Gastrocnemius medialis (tissue), 4 donors: Measurements from ENCODE around the gene PAX8. TPM values are rescaled to one million over a fixed set of nuclear protein-coding genes. Genes with fewer than 3 reads are reported as not detected.

Source experiments
- ATAC-seq, 2 donors: fragments of 150-250 bp; one replicate each; pipeline ENCODE4 v1.9.1; 2016
- DNase-seq, 2 donors: peaks; one replicate each; pipeline ENCODE4 v3.0.0-alpha.2; 2019
- H3K27ac ChIP-seq, 4 donors: fragments of 200-600 bp; sonication (generic); 1 replicate in 1 of 4; 2 replicates in 3 of 4; pipeline ENCODE4 v1.5.1; 2016 to 2018; ENCODE audit warnings: mild to moderate bottlenecking in 2 of 4, moderate library complexity in 1 of 4
- H3K27me3 ChIP-seq, 3 donors: fragments of 200-600 bp; sonication (generic) in 2 of 3; 1 replicate in 1 of 3; 2 replicates in 2 of 3; pipeline versions ENCODE4 v1.5.1 to v1.6.0; 2016 to 2019; ENCODE audit warnings: mild to moderate bottlenecking in 1 of 3, moderate library complexity in 1 of 3
- H3K36me3 ChIP-seq, 2 donors: fragments of 200-600 bp; sonication (generic) in 1 of 2; one replicate each; pipeline ENCODE4 v1.5.1; 2017 to 2018
- H3K4me1 ChIP-seq, 2 donors: fragments of 200-600 bp; sonication (generic) in 1 of 2; one replicate each; pipeline ENCODE4 v1.5.1; 2016 to 2017; ENCODE audit warnings: mild to moderate bottlenecking in 2 of 2
- H3K4me3 ChIP-seq, 4 donors: fragments of 200-600 bp; sonication (generic) in 3 of 4; 1 replicate in 1 of 4; 2 replicates in 3 of 4; pipeline ENCODE4 v1.5.1; 2016 to 2019; ENCODE audit warnings: mild to moderate bottlenecking in 2 of 4
- H3K9me3 ChIP-seq, 3 donors: fragments of 200-600 bp; sonication (generic) in 2 of 3; 1 replicate in 1 of 3; 2 replicates in 2 of 3; pipeline ENCODE4 v1.5.1; 2016 to 2019
- POLR2A ChIP-seq, 2 donors: fragments of 450-650 bp; IDR thresholded peaks; one replicate each; pipeline ENCODE4 v1.6.1; 2017; ENCODE audit warnings: antibody characterized with exemption in 2 of 2, mild to moderate bottlenecking in 2 of 2, moderate library complexity in 2 of 2
- in situ Hi-C, 4 donors: fragments of 200-750 bp; cut with MboI; loops; one replicate each; pipeline versions ENCODE4 v1.15.0 to v1.8.0; 2017; ENCODE audit warnings: low sequenced_read_pairs in 4 of 4
- intact Hi-C: fragments of 100-400 bp; cut with DNase I; formaldehyde crosslinking; loops from one replicate; pipeline ENCODE4 v1.15.1; 2023; ENCODE audit warnings: low total_unique reads
- total RNA-seq, 4 donors: library from RNA; depleted of rRNA; stranded (reverse); fragments of >200 nt; gene quantifications; one replicate each; pipeline versions ENCODE4 v1.1.0 to v1.2.3, GENCODE V29; 2016
- TF ChIP-seq, protein P1 (sequence below), 5 experiments: fragments of 450-650 bp in 3 of 5; fragments of 200-600 bp in 2 of 5; sonication (generic) in 2 of 5; IDR thresholded peaks in 4 of 5; conservative IDR thresholded peaks in 1 of 5; 1 replicate in 4 of 5; 2 replicates in 1 of 5; pipeline ENCODE4 v1.5.1; 2016 to 2019; ENCODE audit warnings: antibody characterized with exemption in 5 of 5, mild to moderate bottlenecking in 3 of 5, moderate library complexity in 3 of 5

PAX8 gene
- total RNA-seq, 4 donors from 2014 or later, result 0.27 to 8.7 (median 2.1) TPM

DNA sequence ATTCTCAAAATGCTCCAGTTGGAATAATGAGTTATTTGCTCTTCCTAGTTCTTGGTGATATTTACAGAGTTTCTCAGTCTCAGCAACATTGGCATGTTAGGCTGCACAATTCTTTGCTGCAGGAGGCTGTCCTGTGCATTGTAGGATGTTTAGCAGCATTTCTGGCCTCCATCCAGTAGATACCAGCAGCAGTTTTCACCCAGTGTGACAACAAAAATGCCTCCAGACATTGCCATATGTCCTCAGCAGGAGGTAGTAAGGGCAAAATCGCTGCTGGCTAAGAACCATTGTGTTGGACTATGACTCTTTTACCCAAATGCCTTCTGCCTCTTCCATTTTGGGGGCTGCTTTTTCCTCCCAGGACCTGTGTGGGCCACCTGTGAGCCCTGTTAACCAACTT, 50.4 kb downstream of the PAX8 start:
- H3K4me1 ChIP-seq, result no peaks in the 10 kb centered on the region
- in situ Hi-C loops, result no loop called here
- ATAC-seq, result no peak

GRCh38 chr2:113227698-113228097, 51.0 kb downstream of the PAX8 start:
- in situ Hi-C loops, result no loop called here
- no peaks in the 10 kb centered on the region for H3K36me3 ChIP-seq
- no peaks in the 10 kb centered on the region for H3K27me3 ChIP-seq
- H3K4me3 ChIP-seq, result no peak overlapping the region
- intact Hi-C loops, result no loop called here
- ATAC-seq (no peak), DNase-seq (no peak)
- no peak overlapping the region for H3K27ac ChIP-seq
- no peaks in the 10 kb centered on the region for H3K9me3 ChIP-seq
- TF ChIP-seq, protein P1, sequence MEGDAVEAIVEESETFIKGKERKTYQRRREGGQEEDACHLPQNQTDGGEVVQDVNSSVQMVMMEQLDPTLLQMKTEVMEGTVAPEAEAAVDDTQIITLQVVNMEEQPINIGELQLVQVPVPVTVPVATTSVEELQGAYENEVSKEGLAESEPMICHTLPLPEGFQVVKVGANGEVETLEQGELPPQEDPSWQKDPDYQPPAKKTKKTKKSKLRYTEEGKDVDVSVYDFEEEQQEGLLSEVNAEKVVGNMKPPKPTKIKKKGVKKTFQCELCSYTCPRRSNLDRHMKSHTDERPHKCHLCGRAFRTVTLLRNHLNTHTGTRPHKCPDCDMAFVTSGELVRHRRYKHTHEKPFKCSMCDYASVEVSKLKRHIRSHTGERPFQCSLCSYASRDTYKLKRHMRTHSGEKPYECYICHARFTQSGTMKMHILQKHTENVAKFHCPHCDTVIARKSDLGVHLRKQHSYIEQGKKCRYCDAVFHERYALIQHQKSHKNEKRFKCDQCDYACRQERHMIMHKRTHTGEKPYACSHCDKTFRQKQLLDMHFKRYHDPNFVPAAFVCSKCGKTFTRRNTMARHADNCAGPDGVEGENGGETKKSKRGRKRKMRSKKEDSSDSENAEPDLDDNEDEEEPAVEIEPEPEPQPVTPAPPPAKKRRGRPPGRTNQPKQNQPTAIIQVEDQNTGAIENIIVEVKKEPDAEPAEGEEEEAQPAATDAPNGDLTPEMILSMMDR (IDR thresholded peaks at IDR 0.05 in 4 of 5, conservative IDR thresholded peaks at IDR 0.05 in 1 of 5), result no peak
- no peak for TF ChIP-seq POLR2A (IDR thresholded peaks at IDR 0.05)
- H3K4me1 ChIP-seq, result no peaks in the 10 kb centered on the region

More for the DNA sequence above, 50.4 kb downstream of the PAX8 start:
- TF ChIP-seq, protein P1 (IDR thresholded peaks at IDR 0.05 in 4 of 5, conservative IDR thresholded peaks at IDR 0.05 in 1 of 5), result no peak
- TF ChIP-seq POLR2A (IDR thresholded peaks at IDR 0.05), result no peak
- DNase-seq, result no peak
- H3K36me3 ChIP-seq, result no peaks in the 10 kb centered on the region
- no peaks in the 10 kb centered on the region for H3K9me3 ChIP-seq
- H3K4me3 ChIP-seq, result no peak overlapping the region
- H3K27me3 ChIP-seq, result no peaks in the 10 kb centered on the region
- H3K27ac ChIP-seq, result no peak overlapping the region
- intact Hi-C loops, result no loop called here

- Histone ChIP-seq H3K27me3 (no peaks in the 10 kb centered on the region), H3K4me1 (no peaks in the 10 kb centered on the region), H3K36me3 (no peaks in the 10 kb centered on the region), H3K9me3 (no peaks in the 10 kb centered on the region), H3K27ac (no peak overlapping the region), H3K4me3 (no peak overlapping the region)
- in situ Hi-C loops (no loop called here), intact Hi-C loops (no loop called here)
- no peak for DNase-seq
- TF ChIP-seq, protein P1 (IDR thresholded peaks at IDR 0.05 in 4 of 5, conservative IDR thresholded peaks at IDR 0.05 in 1 of 5), result no peak
- no peak for TF ChIP-seq POLR2A (IDR thresholded peaks at IDR 0.05)
- ATAC-seq, result no peak
Measured at GRCh38 chr2:113227290-113227689, 51.4 kb downstream of the PAX8 start.

- in situ Hi-C loops, result no loop called here
Measured at GRCh38 chr2:113226462-113226861, 52.3 kb downstream of the PAX8 start.

More at GRCh38 chr2:113226462-113226861, 52.3 kb downstream of the PAX8 start:
- Histone ChIP-seq H3K4me1 (no peaks in the 10 kb centered on the region), H3K36me3 (no peaks in the 10 kb centered on the region), H3K27ac (no peak overlapping the region), H3K27me3 (no peaks in the 10 kb centered on the region), H3K9me3 (no peaks in the 10 kb centered on the region), H3K4me3 (no peak overlapping the region)
- intact Hi-C loops, result no loop called here
- TF ChIP-seq, protein P1 (IDR thresholded peaks at IDR 0.05 in 4 of 5, conservative IDR thresholded peaks at IDR 0.05 in 1 of 5), result no peak
- TF ChIP-seq POLR2A (IDR thresholded peaks at IDR 0.05), result no peak
- ATAC-seq, result no peak
- no peak for DNase-seq
